Measurements from ENCODE around the gene HMGCS2.
"Not testable (repeated sequence)": the region's sequence is repeated elsewhere in the genome, so short reads cannot be mapped to it uniquely, and the experiment has no call there.

Gene HMGCS2

GRCh38 chr1:119724611-119725218 lies 44.0 kb downstream of the HMGCS2 start:
- no peak for DNase-seq

- no peak for DNase-seq
These were observed 46.8 kb downstream of the HMGCS2 start for GRCh38 chr1:119721896-119722295.

GRCh38 chr1:119720866-119721440 lies 47.8 kb downstream of the HMGCS2 start:
- no peak for DNase-seq

GRCh38 chr1:119718972-119719371 lies 49.7 kb downstream of the HMGCS2 start:
- DNase-seq: no peak

GRCh38 chr1:119718409-119718808 lies 50.3 kb downstream of the HMGCS2 start:
- no peak for DNase-seq

- no peak for DNase-seq
These were observed 53.2 kb downstream of the HMGCS2 start for GRCh38 chr1:119715542-119715941.

- no peak for DNase-seq
These were observed 54.1 kb downstream of the HMGCS2 start for GRCh38 chr1:119714583-119714982.

GRCh38 chr1:119713749-119714456 lies 54.8 kb downstream of the HMGCS2 start:
- no peak for DNase-seq

- DNase-seq: no peak
These were observed 55.5 kb downstream of the HMGCS2 start for GRCh38 chr1:119713039-119713748.

- DNase-seq: no peak
These were observed 56.2 kb downstream of the HMGCS2 start for GRCh38 chr1:119712342-119713038.

- peak; percentile 26 for DNase-seq
These were observed 56.8 kb downstream of the HMGCS2 start, which contains the start of gene PHGDH for GRCh38 chr1:119711804-119712341. TSS of gene PHGDH (plus strand) at chr1:119711934. CDS start at chr1:119712023, 89 bp downstream.

- not testable (repeated sequence) for DNase-seq
These were observed 57.3 kb downstream of the HMGCS2 start for GRCh38 chr1:119711356-119711803.

- DNase-seq: not testable (repeated sequence)
These were observed 62.1 kb downstream of the HMGCS2 start for GRCh38 chr1:119706599-119706998.

GRCh38 chr1:119703666-119704450 lies 64.8 kb downstream of the HMGCS2 start:
- no peak for DNase-seq

GRCh38 chr1:119702384-119702783 lies 66.3 kb downstream of the HMGCS2 start:
- DNase-seq: no peak

GRCh38 chr1:119701659-119702058 lies 67.0 kb downstream of the HMGCS2 start:
- no peak for DNase-seq

- DNase-seq: no peak
These were observed 68.4 kb downstream of the HMGCS2 start for GRCh38 chr1:119700326-119700725.

Data from CD4-positive, alpha-beta T cell treated with Interleukin-21 for 1 hour (primary cell).